ENCODE results near the gene CPNE4. TPM values are rescaled to one million over a fixed set of nuclear protein-coding genes. Genes with fewer than 3 reads are reported as not detected.

The CPNE4 gene
- total and polyA plus RNA-seq, 9 of the 15 experiments (the other 6 are each of a cell fraction or from before 2014, with no cell fraction given) = not detected

DNA sequence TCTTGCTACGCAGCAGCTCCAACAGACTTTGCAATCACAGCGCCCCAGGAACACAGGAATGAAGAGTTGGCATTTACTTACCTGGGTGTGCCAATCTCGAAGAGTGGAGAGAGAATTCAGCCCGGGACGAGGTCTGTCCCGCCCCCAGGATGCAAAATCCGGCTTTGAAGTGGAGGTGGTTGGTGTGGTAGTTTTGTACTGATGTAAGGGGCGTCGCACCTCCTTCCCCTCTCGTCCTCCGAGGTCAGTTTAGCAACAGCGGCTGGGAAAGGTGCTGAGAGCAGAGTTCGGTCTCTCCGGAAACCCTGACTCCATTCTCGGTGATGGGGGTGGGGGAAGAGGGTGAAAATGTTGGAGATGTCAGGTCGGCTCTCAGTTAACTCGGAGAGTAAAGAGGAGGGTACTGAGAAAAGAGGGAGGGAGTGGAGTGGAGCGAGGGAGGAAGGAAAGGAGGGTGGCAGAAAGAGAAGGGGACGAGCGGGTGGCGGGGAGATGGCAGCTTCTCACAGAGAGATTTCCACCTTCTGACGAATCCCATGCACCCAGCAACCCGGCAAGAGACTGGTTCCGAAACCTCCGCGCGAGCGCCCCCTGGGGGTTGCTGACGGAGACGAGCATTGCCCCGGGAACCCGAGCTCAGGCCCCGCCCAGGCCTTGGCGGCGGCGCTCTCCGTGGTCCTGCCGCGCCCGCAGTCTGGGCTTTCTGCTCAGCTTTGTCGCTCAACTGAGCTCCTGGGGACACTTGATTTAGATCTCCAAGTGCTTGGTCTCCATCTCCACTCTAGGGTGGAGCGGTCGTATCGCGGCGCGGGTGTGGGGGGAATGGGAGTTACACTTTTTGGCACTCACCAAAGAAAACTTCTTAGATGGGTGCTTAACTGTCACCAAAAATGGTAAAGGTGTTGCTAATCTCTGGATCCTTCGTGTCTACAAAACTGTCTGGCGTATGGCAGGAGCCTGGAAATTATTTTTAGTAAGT is at the start of gene CPNE4 (continued):
- TF ChIP-seq, protein P1, sequence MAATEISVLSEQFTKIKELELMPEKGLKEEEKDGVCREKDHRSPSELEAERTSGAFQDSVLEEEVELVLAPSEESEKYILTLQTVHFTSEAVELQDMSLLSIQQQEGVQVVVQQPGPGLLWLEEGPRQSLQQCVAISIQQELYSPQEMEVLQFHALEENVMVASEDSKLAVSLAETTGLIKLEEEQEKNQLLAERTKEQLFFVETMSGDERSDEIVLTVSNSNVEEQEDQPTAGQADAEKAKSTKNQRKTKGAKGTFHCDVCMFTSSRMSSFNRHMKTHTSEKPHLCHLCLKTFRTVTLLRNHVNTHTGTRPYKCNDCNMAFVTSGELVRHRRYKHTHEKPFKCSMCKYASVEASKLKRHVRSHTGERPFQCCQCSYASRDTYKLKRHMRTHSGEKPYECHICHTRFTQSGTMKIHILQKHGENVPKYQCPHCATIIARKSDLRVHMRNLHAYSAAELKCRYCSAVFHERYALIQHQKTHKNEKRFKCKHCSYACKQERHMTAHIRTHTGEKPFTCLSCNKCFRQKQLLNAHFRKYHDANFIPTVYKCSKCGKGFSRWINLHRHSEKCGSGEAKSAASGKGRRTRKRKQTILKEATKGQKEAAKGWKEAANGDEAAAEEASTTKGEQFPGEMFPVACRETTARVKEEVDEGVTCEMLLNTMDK (IDR thresholded peaks at IDR 0.05; ENCODE audit: borderline replicate concordance, insufficient read depth, low read depth, low read length, poor library complexity, severe bottlenecking) = peak; percentile 64
- TF ChIP-seq SMAD4 (CRISPR knock-in tag; conservative IDR thresholded peaks at IDR 0.05) (peak; percentile 53; the same call in 1 of the 2 replicates), ATF6 (CRISPR knock-in tag; IDR thresholded peaks at IDR 0.05) (0 out of 2 replicates have a peak, but pooled peaks have one; percentile 34), C11orf30 (IDR thresholded peaks at IDR 0.05; ENCODE audit: low read depth) (no peak), ZNF766 (CRISPR knock-in tag; conservative IDR thresholded peaks at IDR 0.05) (peak; percentile 77), RAD21 (CRISPR knock-in tag; conservative IDR thresholded peaks at IDR 0.05 in 1 of 2, IDR thresholded peaks at IDR 0.05 in 1 of 2) (peak; percentile 29 to 50; a peak in 3 of 4 replicates), ZNF24 (IDR thresholded peaks at IDR 0.05) (no peak), ZNF232 (CRISPR knock-in tag; IDR thresholded peaks at IDR 0.05) (0 out of 2 replicates have a peak, but pooled peaks have one; percentile 49), ZBTB34 (CRISPR knock-in tag; IDR thresholded peaks at IDR 0.05) (no peak), RCOR1 (IDR thresholded peaks at IDR 0.05; ENCODE audit: borderline replicate concordance in 1 of 2, low read depth in 2 of 2, low read length in 2 of 2) (peak in 1 of 2 experiments; percentile 40; a peak in 1 of 4 replicates), CREB1 (IDR thresholded peaks at IDR 0.05) (no peak), CREB1 (CRISPR knock-in tag; IDR thresholded peaks at IDR 0.05) (peak; percentile 59; the same call in 1 of the 2 replicates), RB1 (IDR thresholded peaks at IDR 0.05; ENCODE audit: low read depth) (peak; percentile 53; the same call in 1 of the 2 replicates)
- TF ChIP-seq, protein P2, sequence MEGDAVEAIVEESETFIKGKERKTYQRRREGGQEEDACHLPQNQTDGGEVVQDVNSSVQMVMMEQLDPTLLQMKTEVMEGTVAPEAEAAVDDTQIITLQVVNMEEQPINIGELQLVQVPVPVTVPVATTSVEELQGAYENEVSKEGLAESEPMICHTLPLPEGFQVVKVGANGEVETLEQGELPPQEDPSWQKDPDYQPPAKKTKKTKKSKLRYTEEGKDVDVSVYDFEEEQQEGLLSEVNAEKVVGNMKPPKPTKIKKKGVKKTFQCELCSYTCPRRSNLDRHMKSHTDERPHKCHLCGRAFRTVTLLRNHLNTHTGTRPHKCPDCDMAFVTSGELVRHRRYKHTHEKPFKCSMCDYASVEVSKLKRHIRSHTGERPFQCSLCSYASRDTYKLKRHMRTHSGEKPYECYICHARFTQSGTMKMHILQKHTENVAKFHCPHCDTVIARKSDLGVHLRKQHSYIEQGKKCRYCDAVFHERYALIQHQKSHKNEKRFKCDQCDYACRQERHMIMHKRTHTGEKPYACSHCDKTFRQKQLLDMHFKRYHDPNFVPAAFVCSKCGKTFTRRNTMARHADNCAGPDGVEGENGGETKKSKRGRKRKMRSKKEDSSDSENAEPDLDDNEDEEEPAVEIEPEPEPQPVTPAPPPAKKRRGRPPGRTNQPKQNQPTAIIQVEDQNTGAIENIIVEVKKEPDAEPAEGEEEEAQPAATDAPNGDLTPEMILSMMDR (IDR thresholded peaks at IDR 0.05 in 2 of 3, conservative IDR thresholded peaks at IDR 0.05 in 1 of 3; ENCODE audit: insufficient read depth in 2 of 3, low read depth in 1 of 3, low read length in 3 of 3) = peak; percentile 71 to 82 (median 72)
- TF ChIP-seq, protein P3, sequence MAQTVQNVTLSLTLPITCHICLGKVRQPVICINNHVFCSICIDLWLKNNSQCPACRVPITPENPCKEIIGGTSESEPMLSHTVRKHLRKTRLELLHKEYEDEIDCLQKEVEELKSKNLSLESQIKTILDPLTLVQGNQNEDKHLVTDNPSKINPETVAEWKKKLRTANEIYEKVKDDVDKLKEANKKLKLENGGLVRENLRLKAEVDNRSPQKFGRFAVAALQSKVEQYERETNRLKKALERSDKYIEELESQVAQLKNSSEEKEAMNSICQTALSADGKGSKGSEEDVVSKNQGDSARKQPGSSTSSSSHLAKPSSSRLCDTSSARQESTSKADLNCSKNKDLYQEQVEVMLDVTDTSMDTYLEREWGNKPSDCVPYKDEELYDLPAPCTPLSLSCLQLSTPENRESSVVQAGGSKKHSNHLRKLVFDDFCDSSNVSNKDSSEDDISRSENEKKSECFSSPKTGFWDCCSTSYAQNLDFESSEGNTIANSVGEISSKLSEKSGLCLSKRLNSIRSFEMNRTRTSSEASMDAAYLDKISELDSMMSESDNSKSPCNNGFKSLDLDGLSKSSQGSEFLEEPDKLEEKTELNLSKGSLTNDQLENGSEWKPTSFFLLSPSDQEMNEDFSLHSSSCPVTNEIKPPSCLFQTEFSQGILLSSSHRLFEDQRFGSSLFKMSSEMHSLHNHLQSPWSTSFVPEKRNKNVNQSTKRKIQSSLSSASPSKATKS (CRISPR knock-in tag; IDR thresholded peaks at IDR 0.05) = no peak

Data from K562 (cell line).